PC-3 (cell line): ENCODE data around the gene IFT25.

Experiments
- CTCF ChIP-seq: fragments of 300-600 bp; sonication (generic); conservative IDR thresholded peaks from 2 replicates; pipeline ENCODE4 v1.5.1; 2017; ENCODE audit warnings: antibody characterized with exemption, low read depth, mild to moderate bottlenecking, low read length
- EZH2 ChIP-seq: fragments of 300-600 bp; sonication (generic); IDR thresholded peaks from one replicate; pipeline ENCODE4 v1.6.1; 2017; ENCODE audit warnings: antibody characterized with exemption, mild to moderate bottlenecking, low read length; ENCODE audit not compliant: unreplicated experiment
- EZH2phosphoT487 ChIP-seq: fragments of 300-600 bp; sonication (generic); IDR thresholded peaks from 2 replicates; pipeline ENCODE4 v1.6.1; 2018; ENCODE audit warnings: mild to moderate bottlenecking, antibody characterized with exemption, low read length, borderline replicate concordance

- TF ChIP-seq CTCF: no peak
- no peak for TF ChIP-seq EZH2
- no peak for TF ChIP-seq EZH2phosphoT487
Measured at GRCh38 chr1:53971718-53972117, 26.2 kb upstream of the IFT25 start.
